HL-60/S4 treated with phorbol 12-myristate 13-acetate at 8.2 ng/mL for 4 days and 3 days (cell line): ENCODE data around the gene DNAJC4.

Experiments used
- in situ Hi-C: fragments of 300-500 bp; cut with MboI; formaldehyde crosslinking; loops from 2 replicates; pipeline ENCODE4 v1.15.0; 2022; ENCODE audit warnings: low sequenced_read_pairs

Gene DNAJC4

GRCh38 chr11:64208086-64208795 is 22.1 kb upstream of the DNAJC4 start:
- in situ Hi-C loops = no loop called here

GRCh38 chr11:64208796-64209562 is 21.4 kb upstream of the DNAJC4 start:
- in situ Hi-C loops = no loop called here

- in situ Hi-C loops = no loop called here
Measured at GRCh38 chr11:64209563-64209843, 20.8 kb upstream of the DNAJC4 start.

GRCh38 chr11:64210301-64211020 is 19.9 kb upstream of the DNAJC4 start:
- in situ Hi-C loops = no loop called here

GRCh38 chr11:64211181-64211872 is 19.0 kb upstream of the DNAJC4 start:
- in situ Hi-C loops = no loop called here

- in situ Hi-C loops = no loop called here
Measured at GRCh38 chr11:64216879-64217278, 13.5 kb upstream of the DNAJC4 start.

GRCh38 chr11:64218628-64219353 is 11.6 kb upstream of the DNAJC4 start:
- in situ Hi-C loops = no loop called here

- in situ Hi-C loops = no loop called here
Measured at GRCh38 chr11:64219354-64219684, 11.0 kb upstream of the DNAJC4 start.

GRCh38 chr11:64219755-64220154 is 10.6 kb upstream of the DNAJC4 start:
- in situ Hi-C loops = no loop called here

- in situ Hi-C loops = no loop called here
Measured at GRCh38 chr11:64220271-64220670, 10.1 kb upstream of the DNAJC4 start.

- in situ Hi-C loops = no loop called here
Measured at GRCh38 chr11:64220798-64221197, 9.6 kb upstream of the DNAJC4 start.

- in situ Hi-C loops = no loop called here
Measured at GRCh38 chr11:64222651-64223000, 7.7 kb upstream of the DNAJC4 start.

- in situ Hi-C loops = no loop called here
Measured at GRCh38 chr11:64223001-64223651, 7.2 kb upstream of the DNAJC4 start.

GRCh38 chr11:64224151-64224890 is 6.0 kb upstream of the DNAJC4 start:
- in situ Hi-C loops = no loop called here

- in situ Hi-C loops = loop anchor here (25.0 kb wide), 1 partner anchor 112 kb away; the partner anchor contains the start of gene CCDC88B
Measured at GRCh38 chr11:64224891-64225607, 5.3 kb upstream of the DNAJC4 start.

- in situ Hi-C loops = loop anchor here (25.0 kb wide), 1 partner anchor 111 kb away; the partner anchor contains the start of gene CCDC88B
Measured at GRCh38 chr11:64225608-64226506, 4.5 kb upstream of the DNAJC4 start, which contains the start of the genes NUDT22 and TRPT1. Gene NUDT22 (plus strand): TSS chr11:64226274. CDS start chr11:64226653, 379 bp downstream. Gene TRPT1 (minus strand): TSS chr11:64226186. CDS start chr11:64225860, 326 bp downstream.

GRCh38 chr11:64226507-64227051 is 3.8 kb upstream of the DNAJC4 start:
- in situ Hi-C loops = loop anchor here (25.0 kb wide), 1 partner anchor 111 kb away; the partner anchor contains the start of gene CCDC88B
